A549 (cell line): Measurements from ENCODE around the gene ZC3H7A. TPM values are rescaled to one million over a fixed set of nuclear protein-coding genes. Genes with fewer than 3 reads are reported as not detected.

Experiments used
- ATAC-seq, 2 experiments: fragments of 200-7000 bp in 1 of 2; fragments of >200 bp in 1 of 2; cut with Nextera tagmentation in 1 of 2; cut with Tn5 transposase in 1 of 2; 3 replicates each; pipeline versions ENCODE4 v1.8.0 to v1.9.1; 2018 to 2020; ENCODE audit warnings: mild to moderate bottlenecking in 1 of 2, moderate library complexity in 1 of 2
- CTCF ChIA-PET: fragments of 300-600 bp; sonication (Branson Sonifier 250); formaldehyde crosslinking; extraction: SDS; loops from one replicate; lab custom pipeline; 2021; ENCODE audit warnings: antibody characterized with exemption, inconsistent platforms; lab: Yijun Ruan, JAX
- POLR2A ChIA-PET: fragments of 350-600 bp; formaldehyde crosslinking; extraction: SDS; loops from one replicate; lab custom pipeline; 2021; ENCODE audit warnings: antibody characterized with exemption, inconsistent platforms; lab: Yijun Ruan, JAX
- DNase-seq, 2 experiments: peaks; one replicate each; pipeline versions ENCODE4 v3.0.0 to v3.0.0-alpha.2; 2011 to 2016; ENCODE audit warnings: low read depth in 1 of 2, low spot score in 1 of 2
- FAIRE-seq: peaks from 2 replicates; lab custom pipeline; 2011; peaks lifted over from hg19 to GRCh38; lab: Jason Lieb, UNC
- H3K27ac ChIP-seq, 2 experiments: fragments of >200 bp; sonication (Bioruptor Twin); formaldehyde crosslinking; 3 replicates each; pipeline ENCODE4 v1.5.1; 2016 to 2017
- H3K4me1 ChIP-seq: fragments of >200 bp; sonication (Bioruptor Twin); formaldehyde crosslinking; 3 replicates; pipeline ENCODE4 v1.6.1; 2016
- H3K4me2 ChIP-seq: fragments of >200 bp; sonication (Bioruptor Twin); formaldehyde crosslinking; 3 replicates; pipeline ENCODE4 v1.6.1; 2016
- H3K4me3 ChIP-seq: fragments of >200 bp; sonication (Bioruptor Twin); formaldehyde crosslinking; 3 replicates; pipeline ENCODE4 v1.5.1; 2016
- H3K9me3 ChIP-seq: fragments of >200 bp; sonication (Bioruptor Twin); formaldehyde crosslinking; 3 replicates; pipeline ENCODE4 v1.6.1; 2016
- BHLHE40 ChIP-seq: IDR thresholded peaks from 2 replicates; pipeline ENCODE4 v1.6.1; 2012; ENCODE audit warnings: low read depth, low read length, inconsistent platforms
- CBX8 ChIP-seq: fragments of 200-600 bp; sonication (generic); IDR thresholded peaks from 2 replicates; pipeline ENCODE4 v1.6.1; 2016
- CHD2 ChIP-seq: fragments of 150-350 bp; IDR thresholded peaks from 2 replicates; pipeline ENCODE4 v1.6.1; 2014; ENCODE audit warnings: low read length; ENCODE audit not compliant: partially characterized antibody
- EHF ChIP-seq: fragments of 250-450 bp; sonication (Bioruptor Pico); IDR thresholded peaks from 2 replicates; pipeline ENCODE4 v1.5.0; 2020; ENCODE audit warnings: mild to moderate bottlenecking
- EHMT2 ChIP-seq: fragments of 200-600 bp; sonication (generic); IDR thresholded peaks from 2 replicates; pipeline ENCODE4 v1.6.1; 2016; ENCODE audit warnings: antibody characterized with exemption, low read depth, mild to moderate bottlenecking, moderate library complexity
- ESRRA ChIP-seq: fragments of 150-350 bp; IDR thresholded peaks from 2 replicates; pipeline ENCODE4 v1.6.1; 2014; ENCODE audit warnings: mild to moderate bottlenecking, low read length, borderline replicate concordance
- GATA3 ChIP-seq: IDR thresholded peaks from 2 replicates; pipeline ENCODE4 v1.6.1; 2012; ENCODE audit warnings: borderline replicate concordance
- HDAC2 ChIP-seq: fragments of 200-600 bp; sonication (generic); IDR thresholded peaks from 2 replicates; pipeline ENCODE4 v1.6.1; 2016
- JUNB ChIP-seq: fragments of >200 bp; sonication (Bioruptor Twin); formaldehyde crosslinking; IDR thresholded peaks from 2 replicates; pipeline ENCODE4 v1.6.1; 2016
- MYC ChIP-seq: IDR thresholded peaks from 2 replicates; pipeline ENCODE4 v1.6.1; 2012; ENCODE audit warnings: mild to moderate bottlenecking, inconsistent platforms, low read length, improper control_type of control experiment, borderline replicate concordance
- NR3C1 ChIP-seq: fragments of >200 bp; sonication (Bioruptor Twin); formaldehyde crosslinking; IDR thresholded peaks from 3 replicates; pipeline ENCODE4 v1.6.1; 2017
- POLR2A ChIP-seq: IDR thresholded peaks from 2 replicates; pipeline ENCODE4 v1.6.1; 2012; ENCODE audit warnings: mild to moderate bottlenecking, low read length
- RCOR1 ChIP-seq: fragments of 150-350 bp; IDR thresholded peaks from 2 replicates; pipeline ENCODE4 v1.6.1; 2014; ENCODE audit warnings: antibody characterized with exemption, low read length, low read depth
- RFX5 ChIP-seq: fragments of 450-650 bp; IDR thresholded peaks from 2 replicates; pipeline ENCODE4 v1.7.1; 2014; ENCODE audit warnings: antibody characterized with exemption, mild to moderate bottlenecking, moderate library complexity
- RNF2 ChIP-seq: fragments of 200-600 bp; sonication (generic); IDR thresholded peaks from 2 replicates; pipeline ENCODE4 v1.6.1; 2016; ENCODE audit warnings: low read depth, mild to moderate bottlenecking, antibody characterized with exemption, moderate library complexity, borderline replicate concordance
- TP53 ChIP-seq: fragments of 250-450 bp; sonication (Bioruptor Pico); IDR thresholded peaks from 2 replicates; pipeline ENCODE4 v1.5.0; 2021; ENCODE audit warnings: mild to moderate bottlenecking, moderate library complexity
- ZNF302 ChIP-seq: fragments of 250-450 bp; sonication (Bioruptor Pico); IDR thresholded peaks from 2 replicates; pipeline ENCODE4 v1.9.0; 2021; ENCODE audit warnings: inconsistent platforms, mild to moderate bottlenecking, moderate library complexity
- WGBS: methylation state at CpG from one replicate; pipeline ENCODE4 v1.1.6; 2017; ENCODE audit errors: missing lambda C conversion rate; 5-methylcytosine and 5-hydroxymethylcytosine counted together
- polyA plus RNA-seq, 4 experiments: library from polyadenylated mRNA; depleted of rRNA in 3 of 4; stranded (reverse); fragments of >200 nt; fragmentation: RNase III in 1 of 4; extraction: RNeasy Plus Mini Kit Qiagen cat#74134 plus additional on column Dnase treatment in 1 of 4; gene quantifications; 2 replicates in 3 of 4; 3 replicates in 1 of 4; pipeline ENCODE4 v1.2.3, GENCODE V29; 2011 to 2017
- TF ChIP-seq, protein P1 (sequence below): IDR thresholded peaks from 2 replicates; pipeline ENCODE4 v1.6.1; 2012
- TF ChIP-seq, protein P2 (sequence below): fragments of >200 bp; sonication (Bioruptor Twin); formaldehyde crosslinking; IDR thresholded peaks from 3 replicates; pipeline ENCODE4 v1.6.1; 2016
- TF ChIP-seq, protein P3 (sequence below): fragments of 450-650 bp; IDR thresholded peaks from 2 replicates; pipeline ENCODE4 v1.6.1; 2014; ENCODE audit warnings: antibody characterized with exemption
- TF ChIP-seq, protein P4 (sequence below): fragments of 250-450 bp; sonication (Bioruptor Pico); IDR thresholded peaks from 2 replicates; pipeline ENCODE4 v1.5.0; 2020; ENCODE audit warnings: low read depth, mild to moderate bottlenecking, moderate library complexity
- TF ChIP-seq, protein P5 (sequence below): IDR thresholded peaks from 2 replicates; pipeline ENCODE4 v1.6.1; 2012; ENCODE audit warnings: low read depth, borderline replicate concordance
- TF ChIP-seq, protein P6 (sequence below): IDR thresholded peaks from 2 replicates; pipeline ENCODE4 v1.6.1; 2012
- TF ChIP-seq, protein P7 (sequence below): fragments of 150-350 bp; IDR thresholded peaks from 2 replicates; pipeline ENCODE4 v1.6.1; 2014; ENCODE audit warnings: low read depth, mild to moderate bottlenecking, low read length
- TF ChIP-seq, protein P8 (sequence below): fragments of 250-450 bp; sonication (Bioruptor Pico); IDR thresholded peaks from 2 replicates; pipeline ENCODE4 v1.5.0; 2021; ENCODE audit warnings: mild to moderate bottlenecking, moderate library complexity, borderline replicate concordance

ZC3H7A gene
- polyA plus RNA-seq, 2 of the 4 experiments (the other 2 are of a cell fraction), result 33.8 to 41.5 TPM

DNA sequence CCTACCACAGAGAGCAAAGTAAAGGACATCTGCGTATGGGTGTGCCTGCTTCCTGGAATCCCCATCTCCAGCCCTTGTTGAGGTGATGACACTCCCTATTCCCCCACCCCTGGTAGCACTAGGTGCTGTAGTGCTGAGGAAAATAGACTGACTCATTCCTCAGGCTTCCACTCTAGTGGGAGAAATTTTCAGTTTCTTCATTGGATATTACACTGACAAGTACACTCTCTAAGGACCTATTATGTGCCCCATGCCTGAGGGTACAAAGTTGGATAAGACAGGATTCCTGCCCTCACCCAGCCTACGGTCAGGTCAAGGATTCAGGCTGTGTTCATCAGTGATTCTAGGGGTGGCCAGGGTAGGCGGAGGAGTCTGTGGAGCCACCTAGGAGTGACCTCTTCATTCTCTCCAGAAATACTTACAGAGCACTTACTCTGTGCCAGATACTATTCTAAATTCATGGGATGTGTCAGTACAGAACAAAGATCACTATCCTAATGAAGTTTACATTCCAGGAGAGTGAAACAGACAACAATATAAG lies 4.5 kb upstream of the ZC3H7A start:
- CTCF ChIA-PET, result no interaction called here
- TF ChIP-seq CHD2, result no peak
- TF ChIP-seq, protein P1, sequence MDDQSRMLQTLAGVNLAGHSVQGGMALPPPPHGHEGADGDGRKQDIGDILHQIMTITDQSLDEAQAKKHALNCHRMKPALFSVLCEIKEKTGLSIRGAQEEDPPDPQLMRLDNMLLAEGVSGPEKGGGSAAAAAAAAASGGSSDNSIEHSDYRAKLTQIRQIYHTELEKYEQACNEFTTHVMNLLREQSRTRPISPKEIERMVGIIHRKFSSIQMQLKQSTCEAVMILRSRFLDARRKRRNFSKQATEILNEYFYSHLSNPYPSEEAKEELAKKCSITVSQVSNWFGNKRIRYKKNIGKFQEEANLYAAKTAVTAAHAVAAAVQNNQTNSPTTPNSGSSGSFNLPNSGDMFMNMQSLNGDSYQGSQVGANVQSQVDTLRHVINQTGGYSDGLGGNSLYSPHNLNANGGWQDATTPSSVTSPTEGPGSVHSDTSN, result no peak
- TF ChIP-seq EHF (CRISPR knock-in tag), result no peak
- TF ChIP-seq, protein P2, sequence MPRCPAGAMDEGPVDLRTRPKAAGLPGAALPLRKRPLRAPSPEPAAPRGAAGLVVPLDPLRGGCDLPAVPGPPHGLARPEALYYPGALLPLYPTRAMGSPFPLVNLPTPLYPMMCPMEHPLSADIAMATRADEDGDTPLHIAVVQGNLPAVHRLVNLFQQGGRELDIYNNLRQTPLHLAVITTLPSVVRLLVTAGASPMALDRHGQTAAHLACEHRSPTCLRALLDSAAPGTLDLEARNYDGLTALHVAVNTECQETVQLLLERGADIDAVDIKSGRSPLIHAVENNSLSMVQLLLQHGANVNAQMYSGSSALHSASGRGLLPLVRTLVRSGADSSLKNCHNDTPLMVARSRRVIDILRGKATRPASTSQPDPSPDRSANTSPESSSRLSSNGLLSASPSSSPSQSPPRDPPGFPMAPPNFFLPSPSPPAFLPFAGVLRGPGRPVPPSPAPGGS, result no peak
- TF ChIP-seq ESRRA, result no peak
- TF ChIP-seq, protein P3, sequence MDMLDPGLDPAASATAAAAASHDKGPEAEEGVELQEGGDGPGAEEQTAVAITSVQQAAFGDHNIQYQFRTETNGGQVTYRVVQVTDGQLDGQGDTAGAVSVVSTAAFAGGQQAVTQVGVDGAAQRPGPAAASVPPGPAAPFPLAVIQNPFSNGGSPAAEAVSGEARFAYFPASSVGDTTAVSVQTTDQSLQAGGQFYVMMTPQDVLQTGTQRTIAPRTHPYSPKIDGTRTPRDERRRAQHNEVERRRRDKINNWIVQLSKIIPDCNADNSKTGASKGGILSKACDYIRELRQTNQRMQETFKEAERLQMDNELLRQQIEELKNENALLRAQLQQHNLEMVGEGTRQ, result no peak
- TF ChIP-seq RNF2, result no peak
- TF ChIP-seq, protein P4, sequence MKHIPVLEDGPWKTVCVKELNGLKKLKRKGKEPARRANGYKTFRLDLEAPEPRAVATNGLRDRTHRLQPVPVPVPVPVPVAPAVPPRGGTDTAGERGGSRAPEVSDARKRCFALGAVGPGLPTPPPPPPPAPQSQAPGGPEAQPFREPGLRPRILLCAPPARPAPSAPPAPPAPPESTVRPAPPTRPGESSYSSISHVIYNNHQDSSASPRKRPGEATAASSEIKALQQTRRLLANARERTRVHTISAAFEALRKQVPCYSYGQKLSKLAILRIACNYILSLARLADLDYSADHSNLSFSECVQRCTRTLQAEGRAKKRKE (CRISPR knock-in tag), result no peak
- TF ChIP-seq HDAC2, result no peak
- no peak for TF ChIP-seq NR3C1
- no peak for TF ChIP-seq CBX8
- Histone ChIP-seq H3K4me1 (peaks cover 17% of the 10 kb centered on the region), H3K9me3 (no peaks in the 10 kb centered on the region), H3K4me3 (no peak overlapping the region), H3K27ac (no peak overlapping the region), H3K4me2 (no peak overlapping the region)
- 83% methylated on average over 3 of the region's 3 CpGs for WGBS
- no peak for ATAC-seq
- POLR2A ChIA-PET, result no interaction called here
- DNase-seq, result peak in 1 of 2 experiments; percentile 19
- FAIRE-seq, result no peak

DNA sequence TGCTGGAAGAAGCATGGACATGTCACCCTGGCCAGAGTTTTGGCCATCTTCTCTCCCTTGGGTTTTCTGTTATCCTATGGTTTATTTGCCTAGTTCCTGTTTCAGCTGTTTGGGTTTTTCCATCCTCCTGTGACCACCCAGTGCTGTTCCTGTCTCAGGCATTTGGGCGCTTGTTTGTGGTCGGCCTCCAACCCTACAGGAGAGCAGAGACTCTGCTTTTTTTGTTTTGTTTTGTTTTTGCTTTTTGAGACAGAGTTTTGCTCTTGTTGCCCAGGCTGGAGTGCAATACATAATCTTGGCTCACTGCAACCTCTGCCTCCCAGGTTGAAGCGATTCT lies 3.3 kb upstream of the ZC3H7A start:
- 93% methylated on average over 3 of the region's 3 CpGs for WGBS
- ATAC-seq, result no peak
- no peak overlapping the region for H3K4me3 ChIP-seq
- FAIRE-seq, result no peak
- no peaks in the 10 kb centered on the region for H3K9me3 ChIP-seq
- H3K4me2 ChIP-seq, result no peak overlapping the region
- CTCF ChIA-PET, result no interaction called here
- DNase-seq, result no peak
- TF ChIP-seq RCOR1 (no peak), EHMT2 (no peak), JUNB (no peak), GATA3 (no peak), POLR2A (no peak), RFX5 (no peak), TP53 (CRISPR knock-in tag) (no peak), ZNF302 (CRISPR knock-in tag) (no peak), BHLHE40 (no peak), MYC (no peak)
- TF ChIP-seq, protein P5, sequence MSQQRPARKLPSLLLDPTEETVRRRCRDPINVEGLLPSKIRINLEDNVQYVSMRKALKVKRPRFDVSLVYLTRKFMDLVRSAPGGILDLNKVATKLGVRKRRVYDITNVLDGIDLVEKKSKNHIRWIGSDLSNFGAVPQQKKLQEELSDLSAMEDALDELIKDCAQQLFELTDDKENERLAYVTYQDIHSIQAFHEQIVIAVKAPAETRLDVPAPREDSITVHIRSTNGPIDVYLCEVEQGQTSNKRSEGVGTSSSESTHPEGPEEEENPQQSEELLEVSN, result no peak
- TF ChIP-seq, protein P6, sequence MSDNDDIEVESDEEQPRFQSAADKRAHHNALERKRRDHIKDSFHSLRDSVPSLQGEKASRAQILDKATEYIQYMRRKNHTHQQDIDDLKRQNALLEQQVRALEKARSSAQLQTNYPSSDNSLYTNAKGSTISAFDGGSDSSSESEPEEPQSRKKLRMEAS, result no peak
- TF ChIP-seq, protein P7, sequence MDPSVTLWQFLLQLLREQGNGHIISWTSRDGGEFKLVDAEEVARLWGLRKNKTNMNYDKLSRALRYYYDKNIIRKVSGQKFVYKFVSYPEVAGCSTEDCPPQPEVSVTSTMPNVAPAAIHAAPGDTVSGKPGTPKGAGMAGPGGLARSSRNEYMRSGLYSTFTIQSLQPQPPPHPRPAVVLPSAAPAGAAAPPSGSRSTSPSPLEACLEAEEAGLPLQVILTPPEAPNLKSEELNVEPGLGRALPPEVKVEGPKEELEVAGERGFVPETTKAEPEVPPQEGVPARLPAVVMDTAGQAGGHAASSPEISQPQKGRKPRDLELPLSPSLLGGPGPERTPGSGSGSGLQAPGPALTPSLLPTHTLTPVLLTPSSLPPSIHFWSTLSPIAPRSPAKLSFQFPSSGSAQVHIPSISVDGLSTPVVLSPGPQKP, result no peak
- TF ChIP-seq, protein P4 (CRISPR knock-in tag), result no peak
- TF ChIP-seq, protein P1, result no peak
- TF ChIP-seq, protein P8, sequence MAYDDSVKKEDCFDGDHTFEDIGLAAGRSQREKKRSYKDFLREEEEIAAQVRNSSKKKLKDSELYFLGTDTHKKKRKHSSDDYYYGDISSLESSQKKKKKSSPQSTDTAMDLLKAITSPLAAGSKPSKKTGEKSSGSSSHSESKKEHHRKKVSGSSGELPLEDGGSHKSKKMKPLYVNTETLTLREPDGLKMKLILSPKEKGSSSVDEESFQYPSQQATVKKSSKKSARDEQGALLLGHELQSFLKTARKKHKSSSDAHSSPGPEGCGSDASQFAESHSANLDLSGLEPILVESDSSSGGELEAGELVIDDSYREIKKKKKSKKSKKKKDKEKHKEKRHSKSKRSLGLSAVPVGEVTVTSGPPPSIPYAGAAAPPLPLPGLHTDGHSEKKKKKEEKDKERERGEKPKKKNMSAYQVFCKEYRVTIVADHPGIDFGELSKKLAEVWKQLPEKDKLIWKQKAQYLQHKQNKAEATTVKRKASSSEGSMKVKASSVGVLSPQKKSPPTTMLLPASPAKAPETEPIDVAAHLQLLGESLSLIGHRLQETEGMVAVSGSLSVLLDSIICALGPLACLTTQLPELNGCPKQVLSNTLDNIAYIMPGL (CRISPR knock-in tag), result no peak
- TF ChIP-seq, all 56 proteins: peak for 0
- Histone ChIP-seq H3K4me1 (peaks cover 23% of the 10 kb centered on the region), H3K27ac (no peak overlapping the region)
- POLR2A ChIA-PET, result no interaction called here
